ENCODE measurements around the gene SLC23A2. TPM values are rescaled to one million over a fixed set of nuclear protein-coding genes. Genes with fewer than 3 reads are reported as not detected.

Gene SLC23A2
- total RNA-seq, 1 experiment from 2014 or later = 14.6 TPM

DNA sequence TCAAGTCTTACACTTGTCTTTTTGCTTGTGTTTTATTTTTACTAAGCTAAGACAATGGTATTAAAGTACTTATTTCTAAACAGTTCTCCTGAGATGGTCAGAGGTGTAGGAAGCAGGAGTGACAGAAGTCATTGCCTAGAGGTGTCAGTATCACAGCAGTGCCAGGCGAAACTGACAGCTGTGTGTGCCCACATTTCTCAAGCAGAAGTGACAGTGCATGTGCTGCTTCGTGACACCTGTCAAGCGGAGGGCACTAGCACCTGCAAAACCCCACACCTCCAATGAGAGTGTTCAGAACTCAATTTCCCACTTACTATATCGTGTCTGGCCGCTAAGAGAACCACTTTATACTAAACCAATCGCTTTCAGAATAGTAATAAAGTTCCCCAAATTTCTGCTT is 82.8 kb downstream of the SLC23A2 start:
- H3K36me3 ChIP-seq (ENCODE audit: control insufficient read depth, insufficient read depth, low read length) = no peaks in the 10 kb centered on the region
- in situ Hi-C loops (cut with HindIII; ENCODE audit: low pct_unique_long_range_greater_than_20kb, low sequenced_read_pairs) (no loop called here), intact Hi-C loops (cut with micrococcal nuclease; ENCODE audit: unreplicated experiment) (no loop called here)
- no peak overlapping the region for H3K27ac ChIP-seq (ENCODE audit: low read length)
- POLR2A ChIA-PET = no interaction called here
- TF ChIP-seq, protein P1, sequence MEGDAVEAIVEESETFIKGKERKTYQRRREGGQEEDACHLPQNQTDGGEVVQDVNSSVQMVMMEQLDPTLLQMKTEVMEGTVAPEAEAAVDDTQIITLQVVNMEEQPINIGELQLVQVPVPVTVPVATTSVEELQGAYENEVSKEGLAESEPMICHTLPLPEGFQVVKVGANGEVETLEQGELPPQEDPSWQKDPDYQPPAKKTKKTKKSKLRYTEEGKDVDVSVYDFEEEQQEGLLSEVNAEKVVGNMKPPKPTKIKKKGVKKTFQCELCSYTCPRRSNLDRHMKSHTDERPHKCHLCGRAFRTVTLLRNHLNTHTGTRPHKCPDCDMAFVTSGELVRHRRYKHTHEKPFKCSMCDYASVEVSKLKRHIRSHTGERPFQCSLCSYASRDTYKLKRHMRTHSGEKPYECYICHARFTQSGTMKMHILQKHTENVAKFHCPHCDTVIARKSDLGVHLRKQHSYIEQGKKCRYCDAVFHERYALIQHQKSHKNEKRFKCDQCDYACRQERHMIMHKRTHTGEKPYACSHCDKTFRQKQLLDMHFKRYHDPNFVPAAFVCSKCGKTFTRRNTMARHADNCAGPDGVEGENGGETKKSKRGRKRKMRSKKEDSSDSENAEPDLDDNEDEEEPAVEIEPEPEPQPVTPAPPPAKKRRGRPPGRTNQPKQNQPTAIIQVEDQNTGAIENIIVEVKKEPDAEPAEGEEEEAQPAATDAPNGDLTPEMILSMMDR (IDR thresholded peaks at IDR 0.05) = no peak
- TF ChIP-seq, protein P2, sequence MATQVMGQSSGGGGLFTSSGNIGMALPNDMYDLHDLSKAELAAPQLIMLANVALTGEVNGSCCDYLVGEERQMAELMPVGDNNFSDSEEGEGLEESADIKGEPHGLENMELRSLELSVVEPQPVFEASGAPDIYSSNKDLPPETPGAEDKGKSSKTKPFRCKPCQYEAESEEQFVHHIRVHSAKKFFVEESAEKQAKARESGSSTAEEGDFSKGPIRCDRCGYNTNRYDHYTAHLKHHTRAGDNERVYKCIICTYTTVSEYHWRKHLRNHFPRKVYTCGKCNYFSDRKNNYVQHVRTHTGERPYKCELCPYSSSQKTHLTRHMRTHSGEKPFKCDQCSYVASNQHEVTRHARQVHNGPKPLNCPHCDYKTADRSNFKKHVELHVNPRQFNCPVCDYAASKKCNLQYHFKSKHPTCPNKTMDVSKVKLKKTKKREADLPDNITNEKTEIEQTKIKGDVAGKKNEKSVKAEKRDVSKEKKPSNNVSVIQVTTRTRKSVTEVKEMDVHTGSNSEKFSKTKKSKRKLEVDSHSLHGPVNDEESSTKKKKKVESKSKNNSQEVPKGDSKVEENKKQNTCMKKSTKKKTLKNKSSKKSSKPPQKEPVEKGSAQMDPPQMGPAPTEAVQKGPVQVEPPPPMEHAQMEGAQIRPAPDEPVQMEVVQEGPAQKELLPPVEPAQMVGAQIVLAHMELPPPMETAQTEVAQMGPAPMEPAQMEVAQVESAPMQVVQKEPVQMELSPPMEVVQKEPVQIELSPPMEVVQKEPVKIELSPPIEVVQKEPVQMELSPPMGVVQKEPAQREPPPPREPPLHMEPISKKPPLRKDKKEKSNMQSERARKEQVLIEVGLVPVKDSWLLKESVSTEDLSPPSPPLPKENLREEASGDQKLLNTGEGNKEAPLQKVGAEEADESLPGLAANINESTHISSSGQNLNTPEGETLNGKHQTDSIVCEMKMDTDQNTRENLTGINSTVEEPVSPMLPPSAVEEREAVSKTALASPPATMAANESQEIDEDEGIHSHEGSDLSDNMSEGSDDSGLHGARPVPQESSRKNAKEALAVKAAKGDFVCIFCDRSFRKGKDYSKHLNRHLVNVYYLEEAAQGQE (IDR thresholded peaks at IDR 0.05; ENCODE audit: insufficient read depth in 1 of 2, low read depth in 2 of 2, low read length in 1 of 2) = no peak
- TF ChIP-seq POLR2AphosphoS5 (IDR thresholded peaks at IDR 0.05; ENCODE audit: low read depth, low read length) (no peak), TCF7L2 (IDR thresholded peaks at IDR 0.05; ENCODE audit: low read depth, low read length) (no peak), SIN3A (IDR thresholded peaks at IDR 0.05; ENCODE audit: borderline replicate concordance, insufficient read depth, low read depth, low read length) (no peak)
- DNase-seq (ENCODE audit: low read depth, low spot score) (no peak), ATAC-seq (no peak)
- CTCF ChIA-PET = no interaction called here
- no peaks in the 10 kb centered on the region for H3K4me1 ChIP-seq (ENCODE audit: control insufficient read depth, insufficient read depth, low read length)
- BruUV-seq (replicated peaks) = no TSS peak
- no peaks in the 10 kb centered on the region for H3K9me3 ChIP-seq (ENCODE audit: control insufficient read depth, insufficient read depth, low read depth, low read length)
- H3K4me3 ChIP-seq (ENCODE audit: low read depth in 2 of 2, low read length in 2 of 2) = no peak overlapping the region
- H3K27me3 ChIP-seq (ENCODE audit: control insufficient read depth, insufficient read depth, low read length) = no peaks in the 10 kb centered on the region

DNA sequence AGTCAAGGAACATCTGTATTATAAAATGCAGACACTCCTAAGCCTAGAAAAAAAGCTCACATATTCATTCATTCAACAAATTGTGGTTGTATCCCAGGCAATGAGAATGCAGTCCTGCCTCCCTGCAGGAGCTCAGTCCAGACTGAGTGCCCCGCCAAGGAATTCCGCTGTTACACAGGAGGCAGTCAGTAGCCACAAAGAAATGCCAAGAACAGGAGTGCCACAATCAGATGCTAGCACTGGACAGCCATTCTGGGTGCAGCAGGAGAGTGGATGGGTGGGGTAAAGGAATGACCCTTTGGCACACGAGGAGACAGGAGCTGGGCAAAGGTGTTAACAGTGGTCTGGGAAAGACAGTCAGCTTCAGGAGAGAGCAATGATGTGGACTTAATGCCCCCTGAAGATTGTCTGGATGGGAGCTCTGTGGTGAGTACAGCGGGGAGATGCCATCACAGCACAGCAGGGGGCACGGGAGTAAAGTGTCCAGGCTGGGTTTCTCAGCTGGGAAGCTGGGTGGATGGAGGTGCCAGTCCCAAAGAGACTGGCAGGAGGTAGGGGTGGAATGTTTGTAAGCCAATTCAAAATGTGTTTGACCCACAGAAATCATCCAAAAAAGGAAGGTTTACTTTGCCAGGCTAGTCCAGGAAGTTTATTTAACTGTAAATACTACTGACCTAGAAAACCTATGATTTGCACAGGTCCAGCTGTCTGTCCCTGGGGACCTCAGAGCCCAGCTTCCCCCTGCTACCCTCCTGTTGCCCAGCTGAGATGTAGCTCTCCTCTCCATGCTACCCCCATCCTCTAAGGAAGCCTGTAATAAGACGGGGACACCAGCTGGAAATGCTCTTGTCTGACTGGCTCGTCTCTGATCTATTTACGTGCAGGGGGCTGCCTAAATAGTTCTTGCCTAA is 84.1 kb downstream of the SLC23A2 start:
- Histone ChIP-seq H3K27me3 (ENCODE audit: control insufficient read depth, insufficient read depth, low read length) (no peaks in the 10 kb centered on the region), H3K4me1 (ENCODE audit: control insufficient read depth, insufficient read depth, low read length) (no peaks in the 10 kb centered on the region), H3K9me3 (ENCODE audit: control insufficient read depth, insufficient read depth, low read depth, low read length) (no peaks in the 10 kb centered on the region), H3K36me3 (ENCODE audit: control insufficient read depth, insufficient read depth, low read length) (no peaks in the 10 kb centered on the region), H3K27ac (ENCODE audit: low read length) (no peak overlapping the region), H3K4me3 (ENCODE audit: low read depth in 2 of 2, low read length in 2 of 2) (no peak overlapping the region)
- DNase-seq (ENCODE audit: low read depth, low spot score) (no peak), ATAC-seq (no peak; the same call in 1 of the 2 replicates)
- ChIA-PET CTCF (no interaction called here), POLR2A (no interaction called here)
- intact Hi-C loops (cut with micrococcal nuclease; ENCODE audit: unreplicated experiment) = no loop called here
- no TSS peak for BruUV-seq (replicated peaks)
- TF ChIP-seq TCF7L2 (IDR thresholded peaks at IDR 0.05; ENCODE audit: low read depth, low read length) (no peak), SIN3A (IDR thresholded peaks at IDR 0.05; ENCODE audit: borderline replicate concordance, insufficient read depth, low read depth, low read length) (no peak), POLR2AphosphoS5 (IDR thresholded peaks at IDR 0.05; ENCODE audit: low read depth, low read length) (no peak)
- TF ChIP-seq, protein P1 (IDR thresholded peaks at IDR 0.05) = no peak
- TF ChIP-seq, protein P2 (IDR thresholded peaks at IDR 0.05; ENCODE audit: insufficient read depth in 1 of 2, low read depth in 2 of 2, low read length in 1 of 2) = no peak
- in situ Hi-C loops (cut with HindIII; ENCODE audit: low pct_unique_long_range_greater_than_20kb, low sequenced_read_pairs) = no loop called here

All from Panc1 (cell line).